SK-N-SH (cell line): ENCODE measurements around the gene METTL4. TPM values are rescaled to one million over a fixed set of nuclear protein-coding genes. Genes with fewer than 3 reads are reported as not detected.

Experiments used
- CTCF ChIA-PET: fragments of 300-600, 350-600 bp; formaldehyde crosslinking; extraction: SDS; loops from one replicate; lab custom pipeline; 2021; lab: Yijun Ruan, JAX
- POLR2A ChIA-PET: fragments of 350-600 bp; sonication (Branson Sonifier 250); formaldehyde crosslinking; extraction: SDS; loops from one replicate; lab custom pipeline; 2020; ENCODE audit warnings: antibody characterized with exemption, inconsistent platforms; lab: Yijun Ruan, JAX
- DNase-seq: peaks from one replicate; pipeline ENCODE4 v3.0.0; 2012
- H2AFZ ChIP-seq: fragments of 200-600 bp; sonication (generic); 2 replicates; pipeline ENCODE4 v1.8.1; 2016; ENCODE audit warnings: antibody characterized with exemption, mild to moderate bottlenecking, low read depth
- H3F3A ChIP-seq: fragments of 200-600 bp; sonication (generic); replicated peaks from 2 replicates; pipeline ENCODE3; 2016; ENCODE audit warnings: antibody characterized with exemption, mild to moderate bottlenecking; ENCODE audit not compliant: insufficient read depth
- H3K27ac ChIP-seq, 2 experiments: fragments of 200-500 bp in 1 of 2; fragments of 200-600 bp in 1 of 2; sonication (Bioruptor generic) in 1 of 2; sonication (generic), shearing (Covaris generic) in 1 of 2; 2 replicates each; pipeline versions ENCODE4 v1.5.1 to v1.6.1; 2014 to 2016; ENCODE audit warnings: low read depth in 2 of 2, inconsistent platforms in 1 of 2, low read length in 1 of 2, mild to moderate bottlenecking in 1 of 2, mixed read lengths in 1 of 2
- H3K27me3 ChIP-seq: fragments of 200-600 bp; sonication (generic), shearing (Covaris generic); 2 replicates; pipeline ENCODE4 v1.6.1; 2016; ENCODE audit warnings: mixed run types; ENCODE audit not compliant: insufficient read depth
- H3K36me3 ChIP-seq, 2 experiments: fragments of 200-500 bp in 1 of 2; fragments of 200-600 bp in 1 of 2; sonication (Bioruptor generic) in 1 of 2; sonication (generic) in 1 of 2; replicated peaks in 1 of 2; 2 replicates each; pipeline versions ENCODE3 to v1.5.1; 2014 to 2016; ENCODE audit warnings: low read length in 1 of 2, mild to moderate bottlenecking in 1 of 2; ENCODE audit not compliant: insufficient read depth in 2 of 2, control insufficient read depth in 1 of 2
- H3K4me1 ChIP-seq, 2 experiments: fragments of 200-500 bp in 1 of 2; fragments of 200-600 bp in 1 of 2; sonication (Bioruptor generic) in 1 of 2; sonication (generic), shearing (Covaris generic) in 1 of 2; 2 replicates each; pipeline versions ENCODE4 v1.5.1 to v1.6.1; 2014 to 2016; ENCODE audit warnings: low read depth in 1 of 2, low read length in 1 of 2, mixed run types in 1 of 2; ENCODE audit not compliant: insufficient read depth in 2 of 2, control insufficient read depth in 1 of 2
- H3K4me2 ChIP-seq: fragments of 200-600 bp; sonication (generic), shearing (Covaris generic); 2 replicates; pipeline ENCODE4 v1.6.1; 2017; ENCODE audit warnings: mixed run types
- H3K4me3 ChIP-seq, 2 experiments: fragments of 200-500 bp in 1 of 2; fragments of 200-600 bp in 1 of 2; sonication (Bioruptor generic) in 1 of 2; sonication (generic), shearing (Covaris generic) in 1 of 2; 2 replicates each; pipeline versions ENCODE4 v1.5.1 to v1.8.1; 2014 to 2016; ENCODE audit warnings: low read depth in 2 of 2, inconsistent platforms in 1 of 2, low read length in 1 of 2, mild to moderate bottlenecking in 1 of 2, mixed read lengths in 1 of 2, moderate library complexity in 1 of 2
- H3K79me2 ChIP-seq: fragments of 200-600 bp; sonication (generic); 2 replicates; pipeline ENCODE4 v1.8.1; 2017; ENCODE audit warnings: mild to moderate bottlenecking; ENCODE audit not compliant: insufficient read depth
- H3K9ac ChIP-seq: fragments of 200-600 bp; sonication (generic); 2 replicates; pipeline ENCODE4 v1.6.1; 2017; ENCODE audit warnings: mixed run types
- H3K9me2 ChIP-seq: fragments of 200-600 bp; sonication (generic); 2 replicates; pipeline ENCODE4 v1.6.1; 2017; ENCODE audit warnings: mixed run types
- H3K9me3 ChIP-seq: fragments of 200-600 bp; sonication (generic); 2 replicates; pipeline ENCODE4 v1.6.1; 2017; ENCODE audit warnings: mixed run types, mild to moderate bottlenecking, moderate library complexity
- H4K20me1 ChIP-seq: fragments of 200-600 bp; sonication (generic); 2 replicates; pipeline ENCODE4 v1.6.1; 2017; ENCODE audit warnings: mild to moderate bottlenecking, mixed run types; ENCODE audit not compliant: insufficient read depth
- ELF1 ChIP-seq: IDR thresholded peaks from 2 replicates; pipeline ENCODE4 v1.4.0; 2012
- EZH2phosphoT487 ChIP-seq: fragments of 200-600 bp; sonication (generic); IDR thresholded peaks from 2 replicates; pipeline ENCODE4 v1.6.1; 2017; ENCODE audit warnings: low read depth, mixed run types, mild to moderate bottlenecking, antibody characterized with exemption, moderate library complexity, borderline replicate concordance
- FOSL2 ChIP-seq: IDR thresholded peaks from 2 replicates; pipeline ENCODE4 v1.4.0; 2012; ENCODE audit warnings: low read depth, mild to moderate bottlenecking, moderate library complexity, borderline replicate concordance
- GABPA ChIP-seq: IDR thresholded peaks from 2 replicates; pipeline ENCODE4 v1.4.0; 2012; ENCODE audit warnings: low read depth, mild to moderate bottlenecking
- MEF2A ChIP-seq: IDR thresholded peaks from 2 replicates; pipeline ENCODE4 v1.4.0; 2012; ENCODE audit warnings: low read depth, borderline replicate concordance
- NFIC ChIP-seq: IDR thresholded peaks from 2 replicates; pipeline ENCODE4 v1.4.0; 2012; ENCODE audit warnings: borderline replicate concordance
- NRF1 ChIP-seq: IDR thresholded peaks from 2 replicates; pipeline ENCODE4 v1.6.1; 2012; ENCODE audit warnings: low read depth, mild to moderate bottlenecking, low read length
- POLR2AphosphoS5 ChIP-seq: IDR thresholded peaks from 2 replicates; pipeline ENCODE4 v1.6.1; 2012; ENCODE audit warnings: low read depth, low read length
- RCOR1 ChIP-seq: fragments of 150-350 bp; IDR thresholded peaks from 2 replicates; pipeline ENCODE4 v1.6.1; 2017; ENCODE audit warnings: antibody characterized with exemption, low read length
- RXRA ChIP-seq: IDR thresholded peaks from 2 replicates; pipeline ENCODE4 v1.4.0; 2012; ENCODE audit warnings: low read depth, mild to moderate bottlenecking, borderline replicate concordance
- SIN3A ChIP-seq: IDR thresholded peaks from 2 replicates; pipeline ENCODE4 v1.6.1; 2012; ENCODE audit warnings: low read depth, mild to moderate bottlenecking, low read length, moderate library complexity, borderline replicate concordance
- SMC3 ChIP-seq: IDR thresholded peaks from 2 replicates; pipeline ENCODE4 v1.6.1; 2012; ENCODE audit warnings: low read depth, low read length, improper control_type of control experiment
- TCF12 ChIP-seq: IDR thresholded peaks from 2 replicates; pipeline ENCODE4 v1.4.0; 2012
- YY1 ChIP-seq: IDR thresholded peaks from 2 replicates; pipeline ENCODE4 v1.4.0; 2012; ENCODE audit warnings: low read depth, mild to moderate bottlenecking
- WGBS: methylation state at CpG from one replicate; pipeline ENCODE4 v1.1.6; 2017; ENCODE audit warnings: low lambda C conversion rate; 5-methylcytosine and 5-hydroxymethylcytosine counted together
- polyA plus RNA-seq, 3 experiments: library from polyadenylated mRNA; depleted of rRNA; stranded (reverse); fragments of >200 nt; gene quantifications; 2 replicates each; pipeline ENCODE4 v1.2.3, GENCODE V29; 2012
- TF ChIP-seq, protein P1 (sequence below): IDR thresholded peaks from 2 replicates; pipeline ENCODE4; 2012
- TF ChIP-seq, protein P2 (sequence below): fragments of 150-350 bp; IDR thresholded peaks from 2 replicates; pipeline ENCODE4 v1.6.1; 2016; ENCODE audit warnings: mild to moderate bottlenecking, low read depth, low read length
- TF ChIP-seq, protein P3 (sequence below): IDR thresholded peaks from 2 replicates; pipeline ENCODE4 v1.4.0; 2012; ENCODE audit warnings: low read depth
- TF ChIP-seq, protein P4 (sequence below): fragments of 200-600 bp; sonication (generic); IDR thresholded peaks from 2 replicates; pipeline ENCODE4 v1.6.1; 2017; ENCODE audit warnings: antibody characterized with exemption, mild to moderate bottlenecking, moderate library complexity

The METTL4 gene
- polyA plus RNA-seq, 1 of the 3 experiments (the other 2 are of a cell fraction), result 2.9 TPM

DNA sequence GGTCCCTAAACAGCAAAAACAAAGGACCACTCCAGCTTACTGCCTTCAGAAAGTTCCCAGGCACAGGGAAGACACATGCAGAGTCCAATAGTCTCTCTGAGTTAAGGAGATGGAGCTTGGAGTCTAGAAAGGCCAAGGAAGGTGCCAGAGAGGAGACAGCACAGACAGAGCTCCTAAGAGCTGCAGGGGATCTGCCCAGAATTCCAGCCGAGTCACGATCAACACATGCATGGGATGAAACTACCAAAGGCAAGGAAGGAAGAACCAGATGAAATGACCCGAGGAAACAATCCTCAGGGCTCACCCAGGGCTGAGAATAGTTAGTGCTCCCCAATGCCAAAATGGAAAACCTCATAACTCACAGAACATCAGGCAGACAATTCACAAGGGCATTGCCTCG, 15.4 kb downstream of the METTL4 start (continued):
- TF ChIP-seq EZH2phosphoT487, result no peak

DNA sequence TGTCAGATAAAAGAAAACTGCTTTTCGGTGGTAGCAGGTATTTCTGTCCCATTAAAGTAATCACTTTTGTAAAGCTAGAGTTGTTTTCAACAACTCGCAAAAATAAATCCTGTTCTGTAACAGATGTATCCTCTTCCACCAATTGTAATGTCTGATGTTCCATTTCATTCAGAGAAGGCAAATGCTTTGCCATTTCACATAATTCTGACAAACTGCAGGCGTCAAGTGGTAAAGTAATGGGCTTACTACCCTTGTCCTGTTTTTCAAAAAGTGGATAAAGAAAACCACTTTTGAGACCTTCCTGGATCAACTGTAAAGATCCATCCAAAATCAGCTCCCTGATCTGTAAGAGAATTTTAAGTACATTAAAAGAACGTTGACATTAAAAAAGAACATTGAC, 16.6 kb downstream of the METTL4 start:
- H3K27ac ChIP-seq, result no peak overlapping the region
- no peaks in the 10 kb centered on the region for H4K20me1 ChIP-seq
- H3K4me2 ChIP-seq, result no peak overlapping the region
- H3K79me2 ChIP-seq, result no peaks in the 10 kb centered on the region; the same call in 1 of the 2 replicates
- no peaks in the 10 kb centered on the region for H3F3A ChIP-seq
- no peak overlapping the region for H3K4me3 ChIP-seq
- H2AFZ ChIP-seq, result no peak overlapping the region
- DNase-seq, result no peak
- no peaks in the 10 kb centered on the region for H3K27me3 ChIP-seq
- no peaks in the 10 kb centered on the region for H3K4me1 ChIP-seq
- H3K9ac ChIP-seq, result no peak overlapping the region
- TF ChIP-seq, protein P1, sequence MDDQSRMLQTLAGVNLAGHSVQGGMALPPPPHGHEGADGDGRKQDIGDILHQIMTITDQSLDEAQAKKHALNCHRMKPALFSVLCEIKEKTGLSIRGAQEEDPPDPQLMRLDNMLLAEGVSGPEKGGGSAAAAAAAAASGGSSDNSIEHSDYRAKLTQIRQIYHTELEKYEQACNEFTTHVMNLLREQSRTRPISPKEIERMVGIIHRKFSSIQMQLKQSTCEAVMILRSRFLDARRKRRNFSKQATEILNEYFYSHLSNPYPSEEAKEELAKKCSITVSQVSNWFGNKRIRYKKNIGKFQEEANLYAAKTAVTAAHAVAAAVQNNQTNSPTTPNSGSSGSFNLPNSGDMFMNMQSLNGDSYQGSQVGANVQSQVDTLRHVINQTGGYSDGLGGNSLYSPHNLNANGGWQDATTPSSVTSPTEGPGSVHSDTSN, result no peak
- TF ChIP-seq TCF12 (no peak), ELF1 (no peak), NFIC (no peak), RXRA (no peak), RCOR1 (no peak), POLR2AphosphoS5 (no peak), EZH2phosphoT487 (no peak), MEF2A (no peak), SMC3 (no peak), NRF1 (no peak), FOSL2 (no peak), SIN3A (no peak), YY1 (no peak), GABPA (no peak)
- TF ChIP-seq, protein P2, sequence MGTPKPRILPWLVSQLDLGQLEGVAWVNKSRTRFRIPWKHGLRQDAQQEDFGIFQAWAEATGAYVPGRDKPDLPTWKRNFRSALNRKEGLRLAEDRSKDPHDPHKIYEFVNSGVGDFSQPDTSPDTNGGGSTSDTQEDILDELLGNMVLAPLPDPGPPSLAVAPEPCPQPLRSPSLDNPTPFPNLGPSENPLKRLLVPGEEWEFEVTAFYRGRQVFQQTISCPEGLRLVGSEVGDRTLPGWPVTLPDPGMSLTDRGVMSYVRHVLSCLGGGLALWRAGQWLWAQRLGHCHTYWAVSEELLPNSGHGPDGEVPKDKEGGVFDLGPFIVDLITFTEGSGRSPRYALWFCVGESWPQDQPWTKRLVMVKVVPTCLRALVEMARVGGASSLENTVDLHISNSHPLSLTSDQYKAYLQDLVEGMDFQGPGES, result no peak
- TF ChIP-seq, protein P3, sequence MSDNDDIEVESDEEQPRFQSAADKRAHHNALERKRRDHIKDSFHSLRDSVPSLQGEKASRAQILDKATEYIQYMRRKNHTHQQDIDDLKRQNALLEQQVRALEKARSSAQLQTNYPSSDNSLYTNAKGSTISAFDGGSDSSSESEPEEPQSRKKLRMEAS, result no peak
- TF ChIP-seq, protein P4, sequence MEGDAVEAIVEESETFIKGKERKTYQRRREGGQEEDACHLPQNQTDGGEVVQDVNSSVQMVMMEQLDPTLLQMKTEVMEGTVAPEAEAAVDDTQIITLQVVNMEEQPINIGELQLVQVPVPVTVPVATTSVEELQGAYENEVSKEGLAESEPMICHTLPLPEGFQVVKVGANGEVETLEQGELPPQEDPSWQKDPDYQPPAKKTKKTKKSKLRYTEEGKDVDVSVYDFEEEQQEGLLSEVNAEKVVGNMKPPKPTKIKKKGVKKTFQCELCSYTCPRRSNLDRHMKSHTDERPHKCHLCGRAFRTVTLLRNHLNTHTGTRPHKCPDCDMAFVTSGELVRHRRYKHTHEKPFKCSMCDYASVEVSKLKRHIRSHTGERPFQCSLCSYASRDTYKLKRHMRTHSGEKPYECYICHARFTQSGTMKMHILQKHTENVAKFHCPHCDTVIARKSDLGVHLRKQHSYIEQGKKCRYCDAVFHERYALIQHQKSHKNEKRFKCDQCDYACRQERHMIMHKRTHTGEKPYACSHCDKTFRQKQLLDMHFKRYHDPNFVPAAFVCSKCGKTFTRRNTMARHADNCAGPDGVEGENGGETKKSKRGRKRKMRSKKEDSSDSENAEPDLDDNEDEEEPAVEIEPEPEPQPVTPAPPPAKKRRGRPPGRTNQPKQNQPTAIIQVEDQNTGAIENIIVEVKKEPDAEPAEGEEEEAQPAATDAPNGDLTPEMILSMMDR, result no peak
- TF ChIP-seq, all 33 proteins: peak for 0
- CTCF ChIA-PET, result interaction anchor here (0.8 to 2.4 kb wide), 3 partner anchors 12 to 14 kb away, joined by 3 to 11 read pairs (median 4); no protein-coding TSS in a partner anchor
- WGBS, result 89% methylated on average over 4 of the region's 4 CpGs
- POLR2A ChIA-PET, result no interaction called here
- Histone ChIP-seq H3K9me2 (no peaks in the 10 kb centered on the region; the same call in 1 of the 2 replicates), H3K36me3 (peaks cover 6 to 8% of the 10 kb centered on the region in 2 experiments), H3K9me3 (no peaks in the 10 kb centered on the region)
